HG02642 (cell line): ENCODE data around the gene CCL1.

Experiments used
- ATAC-seq: cut with Tn5 transposase; IDR thresholded peaks from one replicate; pipeline ENCODE4 v1.9.1; 2021; ENCODE audit warnings: mild to moderate bottlenecking; ENCODE audit not compliant: unreplicated experiment, poor library complexity

Gene CCL1

GRCh38 chr17:34384271-34384670 is 21.2 kb upstream of the CCL1 start:
- no peak for ATAC-seq

GRCh38 chr17:34383216-34383615 is 20.2 kb upstream of the CCL1 start:
- ATAC-seq: peak; percentile 10

- ATAC-seq: peak; percentile 42
These were observed 19.6 kb upstream of the CCL1 start for GRCh38 chr17:34382621-34383124.

- ATAC-seq: no peak
These were observed 16.8 kb upstream of the CCL1 start for GRCh38 chr17:34379868-34380267.

GRCh38 chr17:34378664-34379101 is 15.7 kb upstream of the CCL1 start:
- peak; percentile 71 for ATAC-seq

GRCh38 chr17:34377078-34377823 is 14.2 kb upstream of the CCL1 start:
- ATAC-seq: peak; percentile 49

DNA sequence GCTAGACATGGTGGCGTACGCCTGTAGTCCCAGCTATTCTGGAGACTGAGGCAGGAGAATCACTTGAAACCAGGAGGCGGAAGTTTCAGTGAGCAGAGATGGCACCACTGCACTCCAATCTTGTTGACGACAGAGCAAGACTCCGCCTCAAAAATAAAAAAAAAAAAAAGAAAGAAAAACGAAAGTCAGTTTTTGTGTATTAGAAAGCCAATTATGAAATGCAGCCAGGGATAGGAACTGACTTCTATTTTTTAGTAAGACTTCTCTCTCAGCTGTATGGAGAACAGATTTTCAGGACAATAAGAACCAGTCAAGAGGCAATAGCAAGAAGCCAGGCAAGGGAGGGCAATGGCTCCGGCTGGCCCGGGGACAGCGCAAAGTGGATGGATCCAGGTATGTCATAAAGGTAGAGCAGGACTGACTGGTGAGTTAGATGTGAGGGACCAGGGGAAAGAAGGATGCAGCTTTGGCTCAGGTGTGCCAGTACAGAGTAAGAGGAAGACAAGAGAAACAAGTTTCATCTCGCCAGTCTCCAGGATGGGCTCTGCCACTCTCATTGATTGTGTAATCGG is 12.5 kb upstream of the CCL1 start:
- no peak for ATAC-seq

- ATAC-seq: no peak
These were observed 11.4 kb upstream of the CCL1 start for GRCh38 chr17:34374457-34374856.

GRCh38 chr17:34371405-34372100 is 8.5 kb upstream of the CCL1 start:
- no peak for ATAC-seq

- peak; percentile 69 for ATAC-seq
These were observed 8.0 kb upstream of the CCL1 start for GRCh38 chr17:34370997-34371395.

- no peak for ATAC-seq
These were observed 7.5 kb upstream of the CCL1 start for GRCh38 chr17:34370376-34370996.

DNA sequence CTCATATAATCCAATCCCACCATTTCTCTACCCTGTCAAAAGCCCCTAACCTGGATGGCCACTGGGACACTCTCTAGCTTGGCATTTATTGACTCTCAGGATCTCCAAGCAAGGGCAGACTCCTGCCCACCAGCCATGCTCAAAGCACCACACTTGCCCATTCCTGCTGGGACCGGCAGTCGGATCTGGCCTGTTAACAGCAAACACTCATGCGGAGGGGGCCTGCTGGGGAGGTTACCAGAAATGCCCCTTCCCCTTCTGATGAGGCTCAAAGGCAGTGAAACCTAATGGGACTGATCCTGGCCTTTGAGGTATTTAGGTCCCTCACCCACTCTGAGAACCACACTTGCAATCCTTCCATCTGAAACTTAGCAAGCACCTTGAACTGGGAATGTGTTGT is 6.5 kb upstream of the CCL1 start:
- no peak for ATAC-seq

DNA sequence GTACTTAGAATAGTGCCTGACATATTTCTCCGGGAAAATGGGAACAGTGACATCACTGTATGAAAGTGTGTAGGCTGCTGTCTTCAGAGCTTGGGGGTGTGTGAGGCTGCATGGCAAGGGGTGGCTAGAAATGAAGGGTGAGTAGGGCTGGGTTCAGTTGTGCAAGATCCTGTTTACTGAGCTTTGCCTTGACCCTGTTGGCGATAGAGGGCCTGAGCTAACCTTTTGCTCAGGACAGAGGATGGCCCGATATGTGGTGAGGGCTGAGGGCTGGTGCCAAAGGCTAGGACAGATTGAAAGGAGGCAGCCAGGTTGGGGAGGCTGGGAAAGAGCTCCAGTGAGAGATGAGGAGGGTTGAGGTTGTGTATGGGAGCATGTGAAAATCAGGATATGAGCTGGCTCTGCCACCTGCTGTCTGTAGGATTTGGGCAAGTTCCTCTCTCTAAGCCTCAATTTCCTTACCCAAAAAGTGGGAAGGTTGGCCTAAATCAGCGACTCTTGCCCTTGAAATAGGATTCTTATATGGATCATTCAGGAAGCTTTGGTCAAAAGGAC is 6.0 kb upstream of the CCL1 start:
- no peak for ATAC-seq

DNA sequence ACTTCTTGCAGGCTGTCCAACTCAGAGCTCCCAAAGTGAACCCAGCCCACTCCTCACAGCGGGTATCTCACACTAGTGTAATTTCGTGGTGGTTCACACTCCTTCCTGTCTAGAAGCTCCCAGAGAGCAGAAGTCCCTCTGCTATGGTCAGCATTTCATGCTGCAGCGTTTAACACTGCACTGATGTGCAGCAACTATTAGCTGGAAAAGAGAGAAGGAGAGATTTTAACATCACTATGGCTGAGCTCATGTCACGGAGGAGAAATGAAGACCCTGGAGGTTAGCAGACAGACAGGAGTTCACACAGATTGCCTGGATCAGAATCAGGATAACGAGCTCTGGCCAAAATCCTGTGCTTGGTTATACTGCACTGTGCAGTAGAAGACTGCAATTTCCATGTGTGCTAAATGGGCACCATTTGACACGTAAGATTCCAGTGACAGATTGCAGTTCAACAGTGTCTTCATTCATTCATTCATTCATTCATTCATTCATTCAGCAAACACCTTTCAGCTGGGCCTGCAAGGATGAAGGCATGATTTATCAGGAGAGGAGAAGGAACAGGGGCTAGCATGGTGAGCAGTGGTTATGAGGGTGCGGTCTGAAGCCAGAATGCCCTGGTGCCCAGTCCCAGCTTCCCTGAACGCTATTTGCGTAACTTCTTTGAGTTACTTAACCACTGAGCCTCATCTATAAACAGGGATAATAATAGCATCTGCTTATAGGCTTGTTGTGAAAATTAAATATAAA is 5.3 kb upstream of the CCL1 start:
- no peak for ATAC-seq

DNA sequence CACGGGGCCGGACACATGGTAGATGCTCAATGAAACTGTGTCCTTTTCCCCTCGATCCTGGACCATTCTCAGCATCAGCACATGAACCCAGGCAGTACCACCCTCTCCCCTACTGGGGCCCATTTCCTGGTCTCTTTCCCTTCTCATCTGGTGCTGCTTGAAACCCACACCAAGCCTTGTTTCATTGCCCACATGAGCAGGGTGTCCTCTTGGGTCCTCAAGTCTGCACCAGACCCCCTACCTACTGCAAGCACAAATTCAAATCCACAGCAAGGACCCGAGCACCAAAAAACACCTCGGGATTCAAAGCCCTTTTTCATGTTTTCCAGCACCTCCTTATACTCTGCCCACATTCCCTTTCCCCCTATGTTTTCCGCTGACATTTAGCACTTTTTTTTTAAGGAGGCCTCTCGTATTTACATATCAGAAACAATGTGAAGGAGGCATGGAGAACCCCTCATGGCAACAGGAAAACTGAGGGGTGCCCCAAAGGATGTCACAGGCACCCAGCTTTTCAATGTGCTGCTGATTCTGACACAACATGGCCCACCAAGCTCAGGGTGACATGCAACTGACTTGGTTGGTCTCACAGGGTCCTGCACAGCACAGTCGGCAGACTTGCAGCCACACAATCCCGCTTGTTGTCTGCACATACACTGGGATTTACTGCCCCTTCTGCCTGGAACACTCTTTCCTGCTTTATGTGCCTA is 4.6 kb upstream of the CCL1 start:
- no peak for ATAC-seq

- no peak for ATAC-seq
These were observed 3.6 kb upstream of the CCL1 start for GRCh38 chr17:34366529-34367107.

DNA sequence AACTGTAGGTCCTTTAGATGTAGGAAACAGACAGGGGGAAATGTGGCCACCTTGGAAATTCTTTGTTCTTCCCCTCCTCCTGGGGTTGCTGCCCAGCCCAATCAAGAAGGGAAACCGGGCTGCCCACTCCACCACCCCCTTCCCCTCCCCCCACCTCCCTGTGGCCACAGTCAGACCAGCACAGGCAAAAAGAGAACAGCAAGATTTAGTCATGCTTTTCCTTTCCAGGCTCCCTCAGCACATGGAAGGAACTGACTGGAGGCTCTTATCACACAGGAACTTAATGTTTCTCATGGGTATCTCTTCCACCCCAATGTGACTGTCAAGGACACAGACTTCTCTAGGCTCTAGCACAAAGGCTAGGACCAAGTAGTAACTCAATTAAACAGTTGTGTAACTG is 3.0 kb upstream of the CCL1 start:
- no peak for ATAC-seq

DNA sequence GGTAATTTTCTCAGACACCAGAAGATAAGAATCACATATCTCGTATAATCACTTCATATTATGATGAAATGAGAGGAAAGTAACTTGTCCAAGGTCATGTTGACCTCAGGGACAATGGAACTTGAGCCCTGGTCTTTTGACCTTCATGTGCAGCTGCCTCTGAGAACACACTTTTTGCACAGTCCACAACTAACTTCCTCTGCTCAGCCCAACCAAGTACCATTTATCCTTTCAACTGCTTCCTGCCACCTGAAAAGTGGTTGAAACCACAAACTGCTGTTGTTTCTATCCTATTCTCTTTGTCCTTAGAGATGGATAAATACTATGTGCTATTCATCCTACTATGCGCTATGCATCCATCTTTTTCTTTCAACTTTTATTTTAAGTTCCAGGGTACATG is 2.3 kb upstream of the CCL1 start:
- no peak for ATAC-seq

- no peak for ATAC-seq
These were observed 1.7 kb upstream of the CCL1 start for GRCh38 chr17:34364751-34365150.
